GM10248 (cell line): Measurements from ENCODE around the gene GALNT15.

Experiments
- CTCF ChIA-PET: fragments of 300-600 bp; sonication (Branson Sonifier 250); formaldehyde crosslinking; extraction: SDS; loops from one replicate; lab custom pipeline; 2021; ENCODE audit warnings: antibody characterized with exemption; lab: Yijun Ruan, JAX
- POLR2A ChIA-PET: fragments of 350-650 bp; sonication (Branson Sonifier 250); formaldehyde crosslinking; extraction: SDS; loops from one replicate; lab custom pipeline; 2020; ENCODE audit warnings: antibody characterized with exemption; lab: Yijun Ruan, JAX
- DNase-seq: peaks from one replicate; pipeline ENCODE4 v3.0.0; 2012; ENCODE audit errors: extremely low spot score
- TF ChIP-seq, protein P1 (sequence below): IDR thresholded peaks from 2 replicates; pipeline ENCODE4 v1.5.1; 2012; ENCODE audit warnings: mild to moderate bottlenecking, low read depth; ENCODE audit errors: extremely low read depth, missing control alignments, control extremely low read depth

The GALNT15 gene

DNA sequence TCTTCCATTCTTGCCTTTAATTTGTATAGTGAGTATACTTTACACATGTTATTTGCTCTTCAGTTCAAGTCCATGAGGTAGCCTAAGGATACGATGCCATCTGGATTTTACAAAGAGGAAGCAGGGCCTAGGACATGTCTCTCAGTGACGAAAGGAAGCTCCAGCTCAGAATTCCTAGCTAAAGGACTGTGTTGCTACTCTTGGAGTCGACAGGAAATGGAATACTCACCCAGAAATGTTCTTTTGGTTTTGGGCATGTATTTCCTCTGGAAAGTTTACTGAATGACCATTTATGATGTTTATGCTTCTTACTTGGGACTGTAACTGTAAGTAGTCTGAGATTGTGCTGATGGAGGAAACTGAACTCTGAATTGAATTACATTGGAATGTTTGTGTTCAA, 103.0 kb downstream of the GALNT15 start:
- ChIA-PET POLR2A (no interaction called here), CTCF (interaction anchor here (1.1 to 3.1 kb wide), 2 partner anchors 9 to 13 kb away, joined by 4 to 21 read pairs; no protein-coding TSS in a partner anchor)
- no peak for DNase-seq
- TF ChIP-seq, protein P1, sequence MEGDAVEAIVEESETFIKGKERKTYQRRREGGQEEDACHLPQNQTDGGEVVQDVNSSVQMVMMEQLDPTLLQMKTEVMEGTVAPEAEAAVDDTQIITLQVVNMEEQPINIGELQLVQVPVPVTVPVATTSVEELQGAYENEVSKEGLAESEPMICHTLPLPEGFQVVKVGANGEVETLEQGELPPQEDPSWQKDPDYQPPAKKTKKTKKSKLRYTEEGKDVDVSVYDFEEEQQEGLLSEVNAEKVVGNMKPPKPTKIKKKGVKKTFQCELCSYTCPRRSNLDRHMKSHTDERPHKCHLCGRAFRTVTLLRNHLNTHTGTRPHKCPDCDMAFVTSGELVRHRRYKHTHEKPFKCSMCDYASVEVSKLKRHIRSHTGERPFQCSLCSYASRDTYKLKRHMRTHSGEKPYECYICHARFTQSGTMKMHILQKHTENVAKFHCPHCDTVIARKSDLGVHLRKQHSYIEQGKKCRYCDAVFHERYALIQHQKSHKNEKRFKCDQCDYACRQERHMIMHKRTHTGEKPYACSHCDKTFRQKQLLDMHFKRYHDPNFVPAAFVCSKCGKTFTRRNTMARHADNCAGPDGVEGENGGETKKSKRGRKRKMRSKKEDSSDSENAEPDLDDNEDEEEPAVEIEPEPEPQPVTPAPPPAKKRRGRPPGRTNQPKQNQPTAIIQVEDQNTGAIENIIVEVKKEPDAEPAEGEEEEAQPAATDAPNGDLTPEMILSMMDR = no peak

- POLR2A ChIA-PET = no interaction called here
- TF ChIP-seq, protein P1 = no peak
- CTCF ChIA-PET = interaction anchor here (1.5 to 3.1 kb wide), 2 partner anchors 11 kb away, joined by 5 to 21 read pairs; no protein-coding TSS in a partner anchor
These were observed 104.7 kb downstream of the GALNT15 start for GRCh38 chr3:16279010-16279801.

DNA sequence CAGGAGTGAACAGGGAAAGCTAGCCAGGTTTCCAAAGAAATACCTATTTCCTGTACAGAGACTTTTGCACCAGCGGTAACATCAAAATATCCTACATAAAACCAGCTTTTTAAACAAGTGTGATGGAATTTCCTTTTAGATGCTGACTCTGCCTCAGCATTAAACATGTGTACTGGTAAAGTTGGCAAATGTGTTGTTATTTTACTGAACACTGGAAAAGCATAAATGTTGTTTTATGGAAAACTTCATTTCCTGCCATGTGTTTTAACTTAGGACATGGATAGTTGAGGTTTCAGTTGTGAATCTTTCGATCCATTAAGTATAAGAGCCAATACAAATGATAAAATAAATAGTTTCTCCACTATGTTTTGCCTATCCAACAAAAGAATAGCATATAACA, 106.2 kb downstream of the GALNT15 start:
- CTCF ChIA-PET = interaction anchor here (3.7 kb wide), 1 partner anchor 10 kb away, joined by 15 read pairs; no protein-coding TSS in a partner anchor

More at GRCh38 chr3:16279010-16279801, 104.7 kb downstream of the GALNT15 start:
- no peak for DNase-seq

More for the DNA sequence above, 106.2 kb downstream of the GALNT15 start:
- DNase-seq = no peak
- TF ChIP-seq, protein P1 = no peak
- POLR2A ChIA-PET = no interaction called here
